COLO829 (cell line): Measurements from ENCODE around the gene MAPK8.

Experiments used
- DNase-seq: peaks from one replicate; pipeline ENCODE4 v3.0.0; 2012; ENCODE audit warnings: low spot score

MAPK8 gene

DNA sequence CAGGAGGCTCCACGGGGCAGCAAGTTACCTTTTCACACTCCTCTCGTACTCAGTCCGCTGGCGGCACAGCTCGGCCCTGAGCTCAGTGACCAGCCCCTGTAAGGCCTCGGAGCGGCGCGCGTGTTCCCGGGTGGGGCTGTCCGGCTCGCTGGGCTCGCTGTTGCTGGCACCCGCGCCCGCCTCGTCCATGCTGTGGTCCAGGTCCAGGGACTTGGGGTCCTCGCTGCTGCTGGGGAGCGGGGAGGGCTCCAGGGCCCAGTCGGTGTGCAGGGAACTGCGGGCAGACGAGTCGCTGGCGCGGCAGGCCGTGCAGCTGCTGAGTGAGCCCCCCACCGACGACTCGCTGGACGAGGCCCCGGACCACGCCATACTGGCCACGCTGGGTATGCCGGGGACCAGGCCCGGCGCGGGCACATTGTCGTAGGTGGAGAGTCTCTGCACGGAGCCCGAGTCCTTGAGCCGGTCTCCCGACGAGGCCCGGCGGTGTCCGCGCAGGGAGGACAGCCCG, 143.8 kb downstream of the MAPK8 start:
- no peak for DNase-seq

DNA sequence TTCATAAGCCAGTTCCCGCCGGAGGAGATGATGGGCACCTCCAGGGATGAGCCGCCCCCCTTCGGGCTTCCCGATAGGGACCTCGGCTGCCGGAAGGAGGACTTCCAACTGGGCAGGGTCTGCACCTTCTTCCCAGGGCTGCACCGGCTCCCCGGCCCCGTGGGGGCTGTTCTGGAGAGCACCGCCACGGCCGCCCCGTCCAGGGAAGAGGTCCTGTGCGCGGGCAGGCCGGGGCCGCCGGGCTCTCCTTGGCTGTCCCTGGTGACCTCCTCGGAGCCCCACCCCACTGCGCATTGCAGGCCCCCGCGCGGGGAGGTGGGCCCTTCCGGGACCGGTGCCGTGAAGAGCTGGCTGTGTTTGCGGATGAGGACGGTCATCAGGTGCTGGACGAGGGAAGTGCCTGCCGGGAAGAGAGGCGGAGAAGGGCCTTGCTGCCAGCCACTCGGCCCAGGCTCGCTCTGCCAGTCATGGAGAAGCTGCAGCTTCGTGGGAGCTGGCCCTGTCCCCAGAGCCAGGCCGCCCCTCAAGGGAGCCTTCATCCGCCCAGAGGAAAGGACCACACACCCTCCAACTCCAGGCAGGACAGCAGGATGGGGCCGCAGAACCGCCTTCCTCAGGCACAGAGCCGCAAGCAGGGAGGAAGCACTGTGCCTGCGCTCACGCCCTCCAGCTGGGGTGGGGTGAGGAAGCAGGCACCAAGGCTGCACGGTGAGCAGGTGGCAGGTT, 144.4 kb downstream of the MAPK8 start:
- no peak for DNase-seq

DNA sequence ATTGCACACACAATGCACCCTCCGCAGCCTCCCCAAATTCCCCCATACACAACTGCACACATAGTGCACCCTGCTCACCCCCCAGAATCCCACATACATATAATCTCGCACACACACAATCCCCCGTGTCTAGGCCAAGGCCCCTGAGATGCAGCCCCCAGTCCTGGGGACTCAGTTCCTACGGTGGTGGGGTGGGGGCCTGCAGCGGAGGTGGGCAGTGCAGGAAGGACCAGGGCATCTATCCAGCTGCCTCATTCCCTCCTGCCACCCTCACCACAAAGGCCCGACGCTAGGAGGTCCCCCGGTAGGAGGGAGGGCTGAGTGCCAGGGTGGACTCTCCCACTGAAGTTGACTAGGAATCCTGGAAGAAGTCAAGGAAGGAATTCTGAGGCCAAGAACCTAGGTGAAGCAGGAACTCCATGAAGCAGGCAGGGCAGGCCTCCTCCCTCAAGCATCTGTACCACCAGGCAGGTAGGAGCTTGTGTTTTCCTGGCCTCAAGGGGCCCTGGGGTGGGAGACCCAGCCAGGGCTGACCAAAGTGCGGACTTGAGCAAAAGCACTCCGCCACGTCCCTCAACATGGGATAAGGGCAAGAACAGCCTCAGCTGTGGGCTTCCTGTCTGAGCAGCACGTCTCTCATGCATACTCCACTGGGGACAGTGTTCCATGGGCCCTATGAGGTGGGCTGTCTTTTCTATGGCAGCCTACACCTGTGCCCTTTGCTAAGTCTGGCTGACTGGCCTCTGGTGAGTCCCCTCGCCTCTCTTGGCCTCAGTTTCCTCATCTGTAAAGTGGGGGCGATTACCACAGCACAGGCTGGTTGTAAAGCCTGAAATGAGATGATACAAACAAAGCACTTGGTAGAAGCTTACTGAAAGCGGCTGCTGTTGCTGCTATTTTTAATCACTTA, 145.7 kb downstream of the MAPK8 start:
- DNase-seq = no peak

DNA sequence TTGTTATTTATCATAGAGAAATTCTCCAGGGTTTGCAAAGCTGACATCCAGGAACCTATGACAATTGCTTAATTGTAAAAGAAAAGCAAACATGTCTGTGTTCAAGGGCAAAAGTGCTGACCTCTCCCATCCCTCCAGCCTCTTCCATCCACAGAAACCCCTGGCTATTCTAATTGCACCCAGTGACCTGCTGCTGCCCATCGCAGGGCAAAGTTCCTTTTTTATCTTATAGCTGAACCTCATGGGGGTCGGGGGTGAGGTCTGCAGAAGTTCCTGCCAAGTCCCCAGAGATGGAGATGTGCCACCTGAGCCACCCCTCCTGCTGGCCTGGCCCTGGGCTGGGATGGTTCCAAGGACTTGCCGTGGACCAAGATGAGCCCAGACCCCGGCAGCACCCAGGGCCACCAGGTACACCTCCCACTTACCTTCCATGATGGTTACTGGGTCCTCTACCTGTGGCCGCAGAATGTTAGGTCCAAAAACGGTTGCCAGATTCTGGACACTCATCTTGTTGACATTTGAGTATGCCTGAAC, 146.5 kb downstream of the MAPK8 start:
- DNase-seq = no peak

DNA sequence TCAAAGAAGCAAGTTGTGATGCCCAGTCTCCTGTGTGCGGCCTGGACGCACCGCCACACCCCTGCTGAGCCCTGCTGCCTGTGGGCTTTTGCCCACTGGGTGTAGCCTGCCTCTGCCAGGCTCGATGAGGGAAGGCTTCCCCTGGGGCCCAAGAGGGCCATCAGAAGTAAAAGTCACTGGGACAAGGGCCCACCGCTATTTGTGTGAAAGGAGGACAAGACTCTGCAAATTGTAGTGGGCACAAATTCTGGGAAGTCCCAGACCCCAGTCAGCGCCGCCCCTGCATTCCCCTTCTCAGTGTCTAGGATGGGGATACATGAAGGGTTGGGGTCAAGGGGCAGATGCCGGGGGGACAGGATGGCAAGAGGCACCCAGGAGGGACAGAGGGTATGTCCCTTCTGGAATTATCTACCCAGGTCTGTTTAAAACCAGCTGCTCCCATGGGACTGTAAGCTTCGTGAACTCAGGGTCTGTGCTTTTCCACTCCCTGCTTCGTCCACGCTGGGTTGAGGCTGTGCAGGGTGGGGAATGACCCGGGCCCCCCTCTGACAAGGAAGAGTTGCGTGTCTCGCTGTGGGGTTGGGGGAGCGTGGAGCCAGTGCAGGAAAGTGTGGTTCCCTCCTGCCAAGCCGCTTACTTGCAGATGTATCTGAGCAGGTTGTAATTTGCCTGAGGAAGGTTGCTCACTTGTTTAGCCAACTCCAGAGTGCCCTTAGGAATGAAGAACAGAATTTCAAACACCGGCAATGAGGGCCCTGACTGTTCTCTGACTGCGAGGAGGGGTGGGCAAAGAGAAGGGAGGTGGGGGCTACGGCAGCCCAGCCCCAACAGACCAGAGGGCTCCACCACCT, 147.2 kb downstream of the MAPK8 start:
- DNase-seq = no peak

DNA sequence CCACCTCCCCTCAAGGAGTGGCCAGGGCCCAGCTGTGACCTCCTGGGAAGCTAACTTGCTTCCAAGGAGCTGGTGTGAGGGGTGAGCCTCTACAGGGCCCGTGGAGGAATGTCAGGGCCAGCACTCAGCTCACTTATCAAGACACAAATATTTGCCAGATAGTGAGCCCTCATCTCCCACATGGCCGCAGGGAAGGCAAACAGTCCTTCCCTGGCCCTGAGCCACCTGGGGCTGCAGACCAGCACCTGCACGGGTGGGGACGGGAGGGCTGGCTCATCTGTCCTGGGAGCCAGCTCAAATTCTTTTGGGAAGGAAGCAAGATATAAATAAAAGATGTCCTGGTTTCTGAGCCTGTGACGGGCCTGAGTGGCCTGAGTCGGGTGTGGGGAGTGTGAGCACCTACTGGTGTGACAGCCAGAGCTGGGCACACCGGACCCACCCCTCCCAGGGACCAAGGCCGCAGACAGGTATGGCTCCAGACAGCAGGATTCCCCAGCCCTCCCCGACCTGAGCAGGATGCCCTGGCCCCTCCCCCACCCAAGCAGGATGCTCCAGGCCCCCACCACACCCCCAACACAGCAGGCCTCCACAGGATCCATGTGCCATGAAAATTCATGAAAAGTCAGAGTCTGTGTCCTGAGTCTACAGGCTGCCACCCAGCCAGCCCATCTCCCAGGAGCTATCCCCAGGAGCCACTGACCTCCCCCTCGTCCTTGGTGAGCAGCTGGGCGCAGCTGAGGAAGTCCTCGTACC, 148.0 kb downstream of the MAPK8 start:
- DNase-seq = no peak

DNA sequence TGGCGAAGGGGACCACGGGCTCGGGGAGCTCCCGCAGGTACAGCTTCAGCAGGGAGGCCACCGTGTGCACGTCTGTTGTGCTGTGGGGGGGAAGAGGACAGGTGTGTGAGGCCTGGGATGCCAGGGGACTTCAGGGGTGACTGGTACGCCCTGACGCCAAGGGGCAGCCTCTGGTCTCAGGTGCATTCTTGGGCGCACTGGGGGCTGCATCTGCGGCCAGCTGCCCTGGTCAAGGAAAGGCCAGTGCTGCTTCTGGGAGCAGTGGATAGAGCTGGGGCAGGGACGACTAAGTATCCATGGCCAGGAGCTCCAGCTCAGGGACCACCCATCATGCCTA, 148.5 kb downstream of the MAPK8 start:
- DNase-seq = no peak

DNA sequence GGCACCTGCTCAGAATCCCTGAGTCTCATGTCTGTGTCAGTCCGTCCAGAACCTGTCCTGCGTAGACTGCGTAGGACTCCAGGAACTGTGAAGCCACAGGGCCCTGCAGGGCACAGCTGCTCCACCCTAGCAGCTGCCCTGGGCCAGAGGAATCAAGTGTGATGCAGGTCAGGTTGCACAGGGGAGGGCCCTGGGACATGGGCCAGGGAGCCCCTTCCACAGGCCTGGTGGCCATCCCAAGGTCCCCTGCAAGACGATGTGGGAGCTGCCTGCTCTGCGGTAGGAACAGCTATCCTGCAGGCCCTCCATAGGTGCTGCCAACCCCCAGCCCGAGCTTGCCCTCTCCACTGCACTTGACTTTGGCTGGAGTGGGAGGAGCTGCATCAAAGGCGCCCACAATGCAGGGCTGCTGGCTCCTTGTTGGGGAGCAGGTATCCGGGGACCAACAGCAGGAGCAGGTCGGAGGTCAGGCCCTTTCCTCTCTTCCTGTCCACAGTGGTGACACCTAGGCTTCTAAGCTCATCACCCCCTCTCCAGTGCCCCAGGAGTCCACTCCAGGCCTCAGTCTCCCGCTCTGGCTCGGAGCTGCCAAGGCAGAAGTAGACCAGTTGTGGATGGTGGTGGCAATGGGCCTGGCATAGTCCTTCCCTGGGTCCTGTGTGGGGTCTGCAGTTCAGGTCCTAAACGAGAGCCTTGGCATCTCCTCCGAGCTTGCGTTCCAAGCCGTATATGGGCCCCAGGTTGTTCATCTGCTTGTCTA, 149.1 kb downstream of the MAPK8 start:
- no peak for DNase-seq

DNA sequence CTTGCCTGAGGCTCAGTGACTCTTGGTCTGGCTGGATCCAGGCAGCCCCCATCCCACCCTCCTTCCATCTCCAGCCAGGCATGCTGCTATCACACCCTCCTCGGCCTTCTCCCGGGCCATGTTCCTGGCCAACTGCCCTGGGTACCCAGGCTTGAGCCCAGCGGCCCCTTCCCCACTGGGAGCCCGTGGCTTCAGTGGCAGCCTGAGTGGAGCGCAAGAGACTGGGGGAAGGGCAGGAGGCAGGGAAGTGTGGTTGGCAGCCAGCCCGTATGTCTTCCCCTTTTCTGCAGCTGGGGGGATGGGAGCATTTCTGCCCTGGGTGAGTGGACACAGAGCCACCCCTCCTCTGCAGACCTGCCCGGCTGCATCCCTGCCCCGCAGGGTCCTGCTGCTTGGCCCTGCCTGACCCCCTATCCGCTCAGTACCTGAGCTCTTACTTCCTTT, 149.9 kb downstream of the MAPK8 start:
- DNase-seq = no peak

DNA sequence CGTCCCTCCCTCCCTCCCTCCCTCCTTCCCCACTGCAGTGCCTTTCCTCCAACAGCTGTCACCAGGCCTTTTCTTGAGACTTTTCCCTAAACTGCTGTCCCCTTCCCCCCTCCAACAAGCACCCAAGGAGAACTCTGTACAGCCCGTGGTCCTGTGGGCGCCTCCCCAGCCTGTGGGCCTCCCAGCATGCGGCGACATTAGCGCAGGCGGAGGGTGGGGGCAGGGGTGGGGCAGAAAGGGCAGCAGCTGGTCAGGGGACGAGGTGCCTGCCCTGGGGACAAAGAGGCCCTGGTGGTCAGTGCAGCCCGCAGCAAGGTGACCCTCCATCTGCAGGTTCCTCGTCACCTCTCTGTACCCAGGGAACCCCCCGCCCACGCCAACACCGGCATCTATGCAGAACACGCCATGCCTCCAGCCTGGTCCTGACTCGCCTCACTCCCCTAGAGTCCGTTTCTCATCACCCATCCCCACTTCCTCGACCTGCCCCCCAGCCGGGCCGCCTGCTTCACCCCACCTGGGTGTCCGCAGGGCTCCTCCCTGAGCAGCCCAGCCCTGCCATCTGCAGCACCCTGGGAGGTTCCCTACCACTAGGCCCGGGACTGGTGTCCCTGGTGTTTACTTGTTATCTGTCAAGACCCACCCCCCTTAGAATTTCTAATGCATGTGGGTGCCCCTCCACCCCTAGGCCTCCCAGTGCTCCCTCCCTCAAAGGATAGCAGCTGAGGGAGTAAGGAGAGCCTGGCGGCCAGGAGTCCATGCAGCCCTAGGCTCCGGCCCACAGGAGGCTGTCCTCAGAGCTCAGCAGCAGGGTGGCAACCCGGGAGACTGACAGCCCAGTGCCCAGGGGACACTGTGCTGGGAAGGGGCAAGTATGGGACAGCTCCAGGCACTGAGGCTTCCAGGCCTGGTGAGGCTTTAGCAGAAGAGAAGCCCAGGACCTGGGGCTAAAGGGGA, 150.6 kb downstream of the MAPK8 start:
- DNase-seq = no peak

DNA sequence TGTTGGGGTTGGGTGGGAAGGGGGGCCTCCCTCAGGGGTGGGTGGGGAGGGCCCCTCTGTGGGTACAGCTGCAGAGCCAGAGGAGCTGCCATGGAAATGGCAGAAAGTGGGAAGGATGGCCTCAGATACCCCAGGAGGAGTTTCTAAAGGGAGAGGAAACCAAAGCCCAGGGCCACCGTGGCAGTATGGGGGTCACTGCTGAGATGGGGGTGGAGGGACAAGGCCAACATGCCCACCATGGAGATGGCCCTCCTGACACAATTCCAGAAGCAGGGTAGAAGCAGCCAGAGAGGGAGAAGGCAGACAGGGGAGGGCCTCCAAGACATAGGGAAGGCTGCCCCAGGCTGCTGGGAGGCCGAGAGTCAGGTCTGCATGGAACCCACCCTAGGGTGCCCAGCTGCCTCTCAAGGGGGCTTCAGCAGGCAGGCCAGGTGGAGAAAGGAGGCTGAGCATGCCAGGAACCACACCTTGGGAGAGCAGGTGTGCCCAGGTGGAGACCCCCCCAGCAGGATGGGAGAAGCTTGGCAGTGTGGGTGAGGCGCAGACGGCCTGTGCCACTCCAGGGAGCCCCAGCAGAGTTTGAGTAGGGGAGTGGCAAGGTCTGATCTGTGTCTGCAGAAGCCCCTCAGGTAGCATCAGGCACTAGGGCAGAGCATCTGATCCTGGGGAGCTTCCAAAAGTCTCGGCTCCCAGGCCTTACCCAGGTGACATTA, 151.6 kb downstream of the MAPK8 start:
- DNase-seq = no peak

DNA sequence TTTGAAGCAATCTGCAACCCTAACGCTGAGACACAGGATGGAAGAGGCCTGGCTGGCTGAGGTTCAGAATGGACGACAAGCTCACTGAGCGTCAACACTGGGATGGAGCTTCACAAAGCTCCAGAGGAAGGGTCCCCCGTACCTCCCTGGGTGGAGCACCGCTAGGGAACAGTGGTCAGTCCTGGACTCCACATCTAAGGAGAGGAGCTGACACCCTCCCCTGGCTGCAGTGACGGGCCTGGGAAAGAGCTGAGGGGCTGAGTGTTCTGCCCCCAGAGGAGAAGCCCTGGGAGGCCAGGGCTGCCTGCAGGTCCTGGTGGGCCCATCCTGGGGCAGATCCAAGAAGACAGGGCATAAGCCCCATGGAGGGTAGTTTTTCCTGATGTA, 152.2 kb downstream of the MAPK8 start:
- DNase-seq = no peak

DNA sequence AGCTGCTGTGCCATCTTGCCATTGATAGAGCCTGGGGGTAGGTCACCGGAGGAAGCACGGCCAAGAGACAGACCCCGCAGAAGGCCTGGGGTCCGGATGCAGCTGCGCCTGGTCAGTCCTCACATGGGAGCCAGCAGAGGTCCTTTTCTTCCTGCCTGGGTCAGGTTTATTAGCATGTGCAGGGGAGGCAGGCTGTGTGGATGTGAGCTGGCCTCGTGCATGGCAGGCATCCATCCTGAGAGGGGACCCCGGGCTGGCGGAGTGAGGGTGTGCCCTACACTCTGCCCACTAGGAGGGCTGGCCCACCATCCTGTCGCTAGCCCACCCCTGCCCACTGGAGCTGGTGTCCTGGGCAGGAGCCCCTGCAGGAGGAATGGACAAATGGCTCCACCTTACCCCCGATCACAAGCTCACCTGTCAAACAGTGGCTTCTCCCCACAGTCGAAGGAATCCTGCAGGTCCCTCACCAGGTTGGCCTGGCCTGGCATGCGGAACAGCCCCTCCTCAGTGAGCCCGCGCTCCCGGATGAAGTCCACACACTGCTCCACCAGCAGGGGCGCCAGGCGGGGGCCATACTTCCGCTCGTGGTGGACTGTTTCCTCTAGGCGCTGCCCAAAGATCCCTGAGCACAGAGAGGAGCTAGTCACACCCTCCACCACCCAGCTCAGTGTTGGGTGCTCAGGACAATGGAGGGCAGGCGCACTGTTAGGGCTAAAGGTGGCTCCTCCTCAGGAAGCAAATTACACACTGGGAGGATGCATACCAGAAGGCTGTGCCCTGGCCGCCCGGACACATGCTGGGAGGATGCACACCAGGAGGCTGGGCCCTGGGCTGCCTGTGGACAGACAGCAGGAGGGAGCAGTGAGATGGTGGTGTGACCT, 153.0 kb downstream of the MAPK8 start:
- DNase-seq = no peak

DNA sequence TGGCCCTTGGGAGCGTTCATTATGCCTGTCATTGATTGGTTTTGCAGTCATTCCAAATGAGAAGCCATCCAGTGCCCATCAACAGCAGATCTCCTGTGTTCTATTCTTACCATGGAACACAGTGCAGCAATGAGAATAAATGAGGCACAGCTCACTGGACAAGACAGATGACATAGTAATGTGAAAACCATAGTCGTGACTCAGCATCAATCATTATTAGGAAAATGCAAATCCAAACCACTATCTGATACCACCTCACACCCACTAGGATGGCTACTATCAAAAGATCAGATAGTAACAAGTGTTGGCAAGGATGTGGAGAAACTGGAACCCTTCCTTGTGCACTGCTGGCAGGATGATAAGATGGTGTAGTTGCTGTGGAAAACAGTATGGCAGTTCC, 153.7 kb downstream of the MAPK8 start:
- DNase-seq = no peak

DNA sequence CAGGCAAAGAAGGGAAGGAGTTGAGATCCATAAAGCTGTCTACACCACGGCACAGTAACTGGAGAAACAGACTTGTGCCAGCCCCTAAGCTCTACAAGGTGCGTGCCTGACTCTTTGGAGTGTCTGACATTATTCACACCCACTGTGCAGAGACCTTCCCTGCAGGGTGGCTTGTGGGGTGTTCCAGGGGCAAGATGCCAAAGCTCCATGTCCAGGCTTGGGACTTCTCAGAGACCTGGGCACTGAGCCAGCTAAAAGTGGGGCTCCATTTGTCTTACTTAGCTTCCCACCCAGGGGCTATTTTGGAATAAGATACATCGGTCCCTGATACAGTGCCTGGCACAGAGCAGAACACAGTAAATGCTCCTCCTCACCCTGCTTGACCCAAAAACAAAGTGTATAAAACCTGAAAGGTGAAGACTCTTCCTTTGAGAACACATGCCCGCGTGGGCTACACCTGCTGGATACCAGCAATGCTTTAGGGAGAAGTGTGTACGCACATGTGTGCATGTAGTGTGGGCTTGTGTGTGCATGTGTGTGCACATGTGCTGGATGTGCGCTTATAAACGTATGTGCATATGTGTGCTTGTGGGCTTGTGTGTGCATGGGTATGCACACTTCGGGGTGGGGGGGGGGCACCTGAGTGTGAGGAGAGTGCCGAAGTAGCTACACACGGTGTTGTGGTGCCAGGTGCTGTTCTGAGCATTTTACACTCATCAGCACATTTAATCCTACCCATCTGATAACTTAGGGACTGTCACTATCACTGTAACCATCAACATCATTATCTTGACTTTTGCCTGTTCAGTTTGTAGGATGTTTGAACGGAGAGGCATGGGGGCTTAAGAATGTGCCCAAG, 155.4 kb downstream of the MAPK8 start:
- DNase-seq = no peak

DNA sequence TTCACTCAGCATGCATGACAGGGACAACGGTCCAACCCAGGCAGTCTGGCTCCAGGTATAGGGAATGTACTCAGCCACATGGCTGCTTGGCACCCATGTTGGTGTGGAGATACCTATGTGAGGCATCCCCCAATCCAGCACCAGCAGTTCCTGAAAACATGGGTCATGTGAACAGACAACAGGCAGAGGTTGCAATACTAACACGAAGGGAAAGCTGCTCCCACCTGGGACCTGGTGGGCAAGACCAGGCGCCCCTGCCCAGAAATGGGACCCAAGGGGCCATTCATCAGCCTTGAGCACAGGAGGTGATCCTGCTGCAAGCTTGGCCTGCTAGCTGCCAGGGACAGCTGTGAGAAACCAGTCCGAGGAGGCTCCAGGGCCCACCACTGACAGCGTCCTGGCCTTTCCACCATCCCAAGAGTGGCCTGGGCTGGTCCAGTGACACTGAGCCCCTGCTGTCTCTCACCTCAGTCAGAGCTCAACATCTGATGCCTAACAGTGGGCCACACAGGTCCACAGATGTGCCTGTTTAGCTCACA, 156.1 kb downstream of the MAPK8 start:
- DNase-seq = no peak
